Breast epithelium (tissue), 3 donors: ENCODE measurements around the gene XCL2.
"Not testable (repeated sequence)": the region's sequence is repeated elsewhere in the genome, so short reads cannot be mapped to it uniquely, and the experiment has no call there.

Experiments
- POLR2AphosphoS5 ChIP-seq, 3 donors: sonication (generic); formaldehyde crosslinking; IDR thresholded peaks; one replicate each; pipeline ENCODE4 v1.6.1; 2017; ENCODE audit warnings: antibody characterized with exemption in 3 of 3
- TF ChIP-seq, protein P1 (sequence below), 3 donors: fragments of 450-650 bp; IDR thresholded peaks; one replicate each; pipeline ENCODE4 v1.5.1; 2016 to 2017; ENCODE audit warnings: antibody characterized with exemption in 3 of 3, mild to moderate bottlenecking in 3 of 3, moderate library complexity in 3 of 3

DNA sequence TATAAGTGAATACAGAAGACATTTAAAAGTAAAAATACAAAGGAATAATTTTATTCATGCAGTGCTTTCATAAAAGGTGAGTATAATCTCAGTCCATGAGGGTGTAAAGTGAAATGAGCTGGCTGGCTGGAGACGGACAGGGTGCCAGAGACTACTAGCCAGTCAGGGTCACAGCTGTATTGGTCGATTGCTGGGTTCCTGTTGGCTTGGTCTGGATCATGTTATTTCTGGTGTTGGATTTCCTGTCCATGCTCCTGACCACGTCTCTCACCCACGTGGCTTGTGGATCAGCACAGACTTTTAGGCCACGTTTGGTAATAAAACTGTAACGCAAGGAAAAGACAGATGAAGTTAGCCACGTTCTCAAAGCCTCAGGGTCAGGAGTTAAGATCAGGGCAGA lies 3.0 kb downstream of the XCL2 start:
- TF ChIP-seq, protein P1, sequence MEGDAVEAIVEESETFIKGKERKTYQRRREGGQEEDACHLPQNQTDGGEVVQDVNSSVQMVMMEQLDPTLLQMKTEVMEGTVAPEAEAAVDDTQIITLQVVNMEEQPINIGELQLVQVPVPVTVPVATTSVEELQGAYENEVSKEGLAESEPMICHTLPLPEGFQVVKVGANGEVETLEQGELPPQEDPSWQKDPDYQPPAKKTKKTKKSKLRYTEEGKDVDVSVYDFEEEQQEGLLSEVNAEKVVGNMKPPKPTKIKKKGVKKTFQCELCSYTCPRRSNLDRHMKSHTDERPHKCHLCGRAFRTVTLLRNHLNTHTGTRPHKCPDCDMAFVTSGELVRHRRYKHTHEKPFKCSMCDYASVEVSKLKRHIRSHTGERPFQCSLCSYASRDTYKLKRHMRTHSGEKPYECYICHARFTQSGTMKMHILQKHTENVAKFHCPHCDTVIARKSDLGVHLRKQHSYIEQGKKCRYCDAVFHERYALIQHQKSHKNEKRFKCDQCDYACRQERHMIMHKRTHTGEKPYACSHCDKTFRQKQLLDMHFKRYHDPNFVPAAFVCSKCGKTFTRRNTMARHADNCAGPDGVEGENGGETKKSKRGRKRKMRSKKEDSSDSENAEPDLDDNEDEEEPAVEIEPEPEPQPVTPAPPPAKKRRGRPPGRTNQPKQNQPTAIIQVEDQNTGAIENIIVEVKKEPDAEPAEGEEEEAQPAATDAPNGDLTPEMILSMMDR (IDR thresholded peaks at IDR 0.05) = not testable (repeated sequence)
- not testable (repeated sequence) for TF ChIP-seq POLR2AphosphoS5 (IDR thresholded peaks at IDR 0.05)
